Left ventricle myocardium inferior (tissue), 1 donor: Measurements from ENCODE around the gene KRT26. TPM values are rescaled to one million over a fixed set of nuclear protein-coding genes. Genes with fewer than 3 reads are reported as not detected.

Experiments used
- DNase-seq: peaks from one replicate; pipeline ENCODE4 v3.0.0-alpha.2; 2020
- H3K27ac ChIP-seq: fragments of 200-600 bp; replicated peaks from 2 replicates; pipeline ENCODE4 v1.8.0; 2021
- H3K27me3 ChIP-seq: fragments of 200-600 bp; 2 replicates; pipeline ENCODE4 v1.8.0; 2021; ENCODE audit warnings: low read depth
- H3K36me3 ChIP-seq: fragments of 200-600 bp; 2 replicates; pipeline ENCODE4 v1.8.0; 2021
- H3K4me1 ChIP-seq: fragments of 200-600 bp; 2 replicates; pipeline ENCODE4 v1.8.0; 2021
- H3K4me3 ChIP-seq: fragments of 200-600 bp; 2 replicates; pipeline ENCODE4 v1.8.0; 2021; ENCODE audit warnings: mild to moderate bottlenecking, moderate library complexity
- H3K9me3 ChIP-seq: fragments of 200-600 bp; replicated peaks from 2 replicates; pipeline ENCODE4 v1.8.0; 2021
- CTCF ChIP-seq: fragments of 200-600 bp; IDR thresholded peaks from 2 replicates; pipeline ENCODE4 v1.8.0; 2021; ENCODE audit warnings: antibody characterized with exemption, mild to moderate bottlenecking, borderline replicate concordance
- intact Hi-C: fragments of 100-400 bp; cut with micrococcal nuclease; formaldehyde crosslinking; loops from one replicate; pipeline ENCODE4 v1.11.0; 2022
- long read RNA-seq: library from polyadenylated mRNA; unstranded; transcript quantifications from one replicate; pipeline ENCODE4 v2.0.0, GENCODE V29; 2021
- total RNA-seq: library from RNA; stranded (reverse); fragmentation: NEBNext Ultra II Directional; extraction: Animal tissue kit (Norgen Biotek cat#: 25700); gene quantifications from one replicate; pipeline ENCODE4 v1.2.1, GENCODE V29; 2021
- donor health status: DM: no; HTN: yes; CAD: no; lungs with severe emphysema.

KRT26 gene, protein sequence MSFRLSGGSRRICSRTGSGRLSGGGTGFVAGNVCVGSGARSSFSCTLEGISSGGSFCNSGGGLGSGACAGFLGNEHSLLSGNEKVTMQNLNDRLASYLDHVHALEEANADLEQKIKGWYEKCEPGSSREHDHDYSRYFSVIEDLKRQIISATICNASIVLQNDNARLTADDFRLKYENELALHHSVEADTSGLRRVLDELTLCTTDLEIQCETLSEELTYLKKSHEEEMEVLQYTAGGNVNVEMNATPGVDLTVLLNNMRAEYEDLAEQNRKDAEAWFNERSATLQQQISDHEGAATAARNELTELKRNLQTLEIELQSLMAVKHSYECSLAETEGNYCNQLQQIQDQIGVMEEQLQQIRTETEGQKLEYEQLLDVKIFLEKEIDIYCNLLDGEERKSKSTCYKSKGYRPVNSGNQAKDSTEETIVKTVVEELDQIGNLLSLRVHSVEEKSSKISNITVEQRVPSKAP
- total RNA-seq, result not detected
- long read RNA-seq, result 0 reads

- Histone ChIP-seq H3K27ac (no peak within 1 kb of the TSS), H3K4me1 (no peaks in the 10 kb centered on the region), H3K36me3 (no peaks in the 10 kb centered on the region), H3K9me3 (no peaks in the 10 kb centered on the region), H3K27me3 (peaks cover 50% of the 10 kb centered on the region), H3K4me3 (no peak within 1 kb of the TSS)
- no peak for DNase-seq
- no peak for TF ChIP-seq CTCF
- intact Hi-C loops, result no loop called here
Measured at GRCh38 chr17:40772101-40772500, at the start of gene KRT26. Gene KRT26 (minus strand): TSS chr17:40772201. CDS start chr17:40772113, 88 bp downstream.

- DNase-seq, result no peak
- H3K27ac ChIP-seq, result peak overlapping the region; percentile 97
- peaks cover 50% of the 10 kb centered on the region for H3K4me1 ChIP-seq
- intact Hi-C loops, result no loop called here
- TF ChIP-seq CTCF, result no peak
- peaks cover 17% of the 10 kb centered on the region for H3K36me3 ChIP-seq
- no peaks in the 10 kb centered on the region for H3K9me3 ChIP-seq
- no peak overlapping the region for H3K4me3 ChIP-seq
- no peaks in the 10 kb centered on the region for H3K27me3 ChIP-seq
Measured at GRCh38 chr17:40821536-40821935, 49.5 kb upstream of the KRT26 start.

- no peaks in the 10 kb centered on the region for H3K9me3 ChIP-seq
- no peak for TF ChIP-seq CTCF
- no peaks in the 10 kb centered on the region for H3K27me3 ChIP-seq
- intact Hi-C loops, result no loop called here
- H3K27ac ChIP-seq, result peak overlapping the region; percentile 97
- peaks cover 50% of the 10 kb centered on the region for H3K4me1 ChIP-seq
- DNase-seq, result no peak
- peak overlapping the region; percentile 80 for H3K4me3 ChIP-seq
- H3K36me3 ChIP-seq, result peaks cover 18% of the 10 kb centered on the region
Measured at GRCh38 chr17:40820228-40820838, 48.3 kb upstream of the KRT26 start.

DNA sequence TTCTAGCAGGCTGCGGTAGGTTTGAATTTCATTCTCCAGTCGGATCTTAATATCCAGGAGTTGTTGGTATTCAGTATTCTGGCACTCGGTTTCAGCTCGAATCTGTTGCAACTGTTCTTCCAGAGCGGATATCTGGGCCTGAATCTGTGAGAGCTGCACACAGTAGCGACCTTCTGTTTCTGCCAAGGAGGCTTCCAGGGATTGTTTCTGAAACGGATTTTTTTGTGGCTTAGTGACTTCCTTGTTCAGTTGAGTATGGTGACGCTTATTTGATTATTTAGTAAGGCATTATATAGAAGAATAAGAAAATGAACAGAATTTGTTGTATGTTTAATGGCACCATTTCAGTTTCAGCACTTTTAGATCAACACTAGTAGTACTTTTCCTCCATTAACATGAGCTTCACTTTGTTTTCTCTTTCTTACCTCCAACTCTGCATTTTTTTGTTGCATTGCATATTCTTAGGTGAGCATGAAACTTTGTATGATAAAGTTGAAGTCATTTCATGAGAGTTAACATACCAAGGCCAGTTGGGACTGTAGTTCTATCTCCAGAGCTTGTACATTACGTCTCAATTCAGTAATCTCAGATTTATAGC is 47.6 kb upstream of the KRT26 start:
- Histone ChIP-seq H3K36me3 (peaks cover 18% of the 10 kb centered on the region), H3K9me3 (no peaks in the 10 kb centered on the region), H3K4me1 (peaks cover 50% of the 10 kb centered on the region), H3K27me3 (no peaks in the 10 kb centered on the region), H3K27ac (peak overlapping the region; percentile 97), H3K4me3 (peak overlapping the region; percentile 80)
- no peak for TF ChIP-seq CTCF
- no peak for DNase-seq
- intact Hi-C loops, result no loop called here

DNA sequence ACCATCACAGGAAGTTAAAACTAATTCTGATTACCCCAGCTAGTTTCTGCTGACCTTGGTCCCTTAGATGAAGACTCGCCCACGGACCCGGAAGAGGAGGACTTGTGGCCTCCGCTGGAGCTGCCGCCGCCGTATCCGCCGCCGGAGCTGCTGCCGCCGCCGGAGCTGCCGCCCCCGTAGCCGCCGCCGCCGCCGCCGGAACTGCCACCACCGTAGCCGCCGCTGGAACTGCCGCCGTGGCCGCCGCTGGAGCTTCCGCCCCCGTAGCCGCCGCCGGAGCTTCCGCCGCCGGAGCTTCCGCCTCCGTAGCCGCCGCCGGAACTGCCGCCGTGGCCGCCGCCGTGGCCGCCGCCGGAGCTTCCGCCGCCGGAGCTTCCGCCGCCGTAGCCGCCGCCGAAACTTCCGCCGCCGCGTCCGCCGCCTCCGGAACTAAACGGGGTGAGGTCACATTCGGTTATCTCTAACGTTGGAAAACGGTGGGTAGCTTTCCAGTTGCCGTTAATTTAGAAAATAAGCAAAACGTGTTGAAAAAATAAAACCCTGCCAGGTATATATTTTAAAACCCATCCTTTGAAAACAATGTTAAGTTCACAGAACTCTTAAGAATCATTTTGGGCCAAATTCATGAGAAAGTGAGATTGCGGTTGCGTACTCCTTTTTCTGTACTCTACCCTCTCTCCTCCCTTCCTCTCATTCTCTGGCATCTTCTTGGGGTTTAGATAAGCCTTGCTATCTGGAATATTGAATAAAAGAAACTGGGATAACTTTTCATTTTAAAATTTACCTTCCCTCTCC is 46.9 kb upstream of the KRT26 start:
- Histone ChIP-seq H3K27me3 (no peaks in the 10 kb centered on the region), H3K4me1 (peaks cover 50% of the 10 kb centered on the region), H3K4me3 (peak overlapping the region; percentile 80), H3K27ac (peak overlapping the region; percentile 97), H3K36me3 (peaks cover 18% of the 10 kb centered on the region), H3K9me3 (no peaks in the 10 kb centered on the region)
- TF ChIP-seq CTCF, result no peak
- peak; percentile 81 for DNase-seq
- intact Hi-C loops, result no loop called here
